ENCODE measurements around the gene BICC1.

Gene BICC1

DNA sequence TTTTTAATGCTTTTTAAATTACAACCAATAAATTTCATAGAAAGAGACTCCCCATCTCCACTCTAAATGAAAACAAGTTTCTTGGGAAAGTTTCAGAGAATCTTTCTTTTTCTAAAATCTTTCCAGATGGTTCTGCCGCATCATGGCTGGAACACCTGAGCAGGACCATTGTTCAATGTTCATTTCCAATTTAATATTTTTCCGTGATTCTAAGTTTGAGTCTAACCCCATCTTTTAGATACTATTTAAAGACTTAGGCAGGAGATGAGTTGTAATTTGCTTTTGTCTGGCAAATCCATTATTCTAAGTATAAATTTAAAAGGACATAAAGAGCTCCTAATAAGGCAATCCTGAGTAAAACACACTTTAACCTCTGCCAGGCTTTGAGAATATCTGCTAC lies 325.2 kb downstream of the BICC1 start:
- no peak overlapping the region for H3K23ac ChIP-seq (ENCODE audit: low read length)
- H4K8ac ChIP-seq (ENCODE audit: low read depth, low read length), result no peak overlapping the region
- WGBS (ENCODE audit: extremely low coverage, insufficient coverage, low lambda C conversion rate), result no CpG with 5 or more reads among the region's 2 CpGs
- no peak overlapping the region for H3K9ac ChIP-seq (ENCODE audit: low read length)
- H3K18ac ChIP-seq (ENCODE audit: low read length), result no peak overlapping the region
- no peak overlapping the region for H3K56ac ChIP-seq (ENCODE audit: low read length)
- no peak overlapping the region for H2BK5ac ChIP-seq (ENCODE audit: low read length)
- H3K27me3 ChIP-seq (ENCODE audit: insufficient read depth, low read length, poor library complexity), result no peaks in the 10 kb centered on the region
- H3K4me3 ChIP-seq (ENCODE audit: low read length), result no peak overlapping the region
- H2AK5ac ChIP-seq (ENCODE audit: low read length), result no peak overlapping the region
- no peaks in the 10 kb centered on the region for H3K36me3 ChIP-seq (ENCODE audit: control insufficient read depth, insufficient read depth, low read length)
- H3K4me1 ChIP-seq (ENCODE audit: control insufficient read depth, low read depth, low read length), result no peaks in the 10 kb centered on the region
- no peaks in the 10 kb centered on the region for H3K79me2 ChIP-seq (ENCODE audit: control insufficient read depth, insufficient read depth, low read length)
- no peak overlapping the region for H2BK120ac ChIP-seq (ENCODE audit: low read depth, low read length)
- no peak overlapping the region for H3K27ac ChIP-seq (ENCODE audit: low read depth, low read length)
- no peak overlapping the region for H4K5ac ChIP-seq (ENCODE audit: low read length)
- DNase-seq, result no peak
- no peak overlapping the region for H2BK15ac ChIP-seq (replicated peaks; ENCODE audit: low read depth)
- H3K4me2 ChIP-seq (ENCODE audit: low read length), result no peak overlapping the region
- H3K4ac ChIP-seq (ENCODE audit: low read depth, low read length), result no peak overlapping the region
- no peaks in the 10 kb centered on the region for H3K79me1 ChIP-seq (ENCODE audit: low read length)

DNA sequence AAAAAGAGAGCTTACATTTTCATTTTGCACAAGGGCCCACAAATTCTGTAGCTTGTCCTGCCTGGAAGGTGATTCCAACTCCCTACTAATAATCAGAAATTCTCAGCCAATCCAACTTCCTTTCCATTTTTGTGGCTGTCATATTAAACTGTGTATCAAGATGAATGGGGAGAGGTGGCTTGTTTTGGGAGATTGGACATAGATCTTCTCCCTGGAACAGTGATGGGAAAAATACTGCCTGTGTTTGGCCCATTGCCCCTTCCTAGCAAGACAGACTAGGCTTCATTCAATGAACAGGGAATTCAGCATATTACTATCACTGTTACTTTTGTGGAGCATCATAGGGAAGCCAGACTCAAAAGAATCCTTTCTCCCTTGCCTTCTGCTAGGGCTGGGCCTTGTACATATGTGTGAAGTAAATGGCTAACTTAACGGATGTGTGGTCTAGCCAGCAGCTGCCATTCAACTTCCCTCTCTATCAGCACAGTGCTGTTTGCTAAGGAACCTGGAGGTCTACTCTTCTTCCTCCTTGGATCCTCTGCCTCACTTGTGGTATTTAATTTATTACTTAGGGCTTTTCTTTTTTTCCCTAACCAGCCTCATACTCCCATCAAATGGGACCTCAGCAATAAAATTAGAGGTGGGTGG lies 326.0 kb downstream of the BICC1 start:
- Histone ChIP-seq H3K9ac (ENCODE audit: low read length) (no peak overlapping the region), H3K27ac (ENCODE audit: low read depth, low read length) (no peak overlapping the region), H3K4ac (ENCODE audit: low read depth, low read length) (no peak overlapping the region), H3K4me3 (ENCODE audit: low read length) (no peak overlapping the region), H4K5ac (ENCODE audit: low read length) (no peak overlapping the region), H3K36me3 (ENCODE audit: control insufficient read depth, insufficient read depth, low read length) (no peaks in the 10 kb centered on the region), H3K27me3 (ENCODE audit: insufficient read depth, low read length, poor library complexity) (no peaks in the 10 kb centered on the region), H3K18ac (ENCODE audit: low read length) (no peak overlapping the region), H2BK15ac (replicated peaks; ENCODE audit: low read depth) (no peak overlapping the region), H3K4me1 (ENCODE audit: control insufficient read depth, low read depth, low read length) (peaks cover 3% of the 10 kb centered on the region), H2BK120ac (ENCODE audit: low read depth, low read length) (no peak overlapping the region), H3K79me1 (ENCODE audit: low read length) (no peaks in the 10 kb centered on the region), H2BK5ac (ENCODE audit: low read length) (no peak overlapping the region), H3K56ac (ENCODE audit: low read length) (no peak overlapping the region), H4K8ac (ENCODE audit: low read depth, low read length) (no peak overlapping the region), H2AK5ac (ENCODE audit: low read length) (no peak overlapping the region), H3K23ac (ENCODE audit: low read length) (no peak overlapping the region), H3K79me2 (ENCODE audit: control insufficient read depth, insufficient read depth, low read length) (no peaks in the 10 kb centered on the region), H3K4me2 (ENCODE audit: low read length) (no peak overlapping the region)
- no peak for DNase-seq
- no CpG with 5 or more reads among the region's 1 CpG for WGBS (ENCODE audit: extremely low coverage, insufficient coverage, low lambda C conversion rate)

DNA sequence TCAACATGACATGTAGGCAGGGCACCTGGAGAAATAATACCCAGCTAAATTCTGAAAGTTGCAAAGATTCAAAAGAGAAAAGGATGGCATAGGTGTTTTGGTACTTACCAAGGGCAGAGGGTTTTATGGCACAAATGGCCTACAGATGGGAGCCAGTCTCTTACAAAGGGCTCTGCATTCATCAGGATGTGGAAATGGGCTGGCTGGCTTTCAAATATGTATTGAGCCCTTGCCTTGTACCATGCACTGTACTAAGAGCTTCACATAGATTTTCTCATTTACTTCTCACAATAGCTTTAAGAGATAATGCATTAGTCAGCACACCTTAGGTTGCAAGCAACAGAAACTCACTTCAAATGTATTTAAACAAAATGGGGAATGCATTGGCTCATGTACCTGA lies 327.1 kb downstream of the BICC1 start:
- no peak overlapping the region for H3K4me3 ChIP-seq (ENCODE audit: low read length)
- no peak overlapping the region for H3K4ac ChIP-seq (ENCODE audit: low read depth, low read length)
- no peaks in the 10 kb centered on the region for H3K79me2 ChIP-seq (ENCODE audit: control insufficient read depth, insufficient read depth, low read length)
- H3K27me3 ChIP-seq (ENCODE audit: insufficient read depth, low read length, poor library complexity), result no peaks in the 10 kb centered on the region
- DNase-seq, result no peak
- no peaks in the 10 kb centered on the region for H3K36me3 ChIP-seq (ENCODE audit: control insufficient read depth, insufficient read depth, low read length)
- no peak overlapping the region for H4K5ac ChIP-seq (ENCODE audit: low read length)
- no peak overlapping the region for H2BK15ac ChIP-seq (replicated peaks; ENCODE audit: low read depth)
- H3K4me2 ChIP-seq (ENCODE audit: low read length), result no peak overlapping the region
- H3K79me1 ChIP-seq (ENCODE audit: low read length), result no peaks in the 10 kb centered on the region
- no peak overlapping the region for H2AK5ac ChIP-seq (ENCODE audit: low read length)
- H2BK5ac ChIP-seq (ENCODE audit: low read length), result no peak overlapping the region
- H2BK120ac ChIP-seq (ENCODE audit: low read depth, low read length), result no peak overlapping the region
- no peak overlapping the region for H3K56ac ChIP-seq (ENCODE audit: low read length)
- H4K8ac ChIP-seq (ENCODE audit: low read depth, low read length), result no peak overlapping the region
- no peak overlapping the region for H3K27ac ChIP-seq (ENCODE audit: low read depth, low read length)
- H3K23ac ChIP-seq (ENCODE audit: low read length), result no peak overlapping the region
- peaks cover 5% of the 10 kb centered on the region for H3K4me1 ChIP-seq (ENCODE audit: control insufficient read depth, low read depth, low read length)
- H3K18ac ChIP-seq (ENCODE audit: low read length), result no peak overlapping the region
- no peak overlapping the region for H3K9ac ChIP-seq (ENCODE audit: low read length)

DNA sequence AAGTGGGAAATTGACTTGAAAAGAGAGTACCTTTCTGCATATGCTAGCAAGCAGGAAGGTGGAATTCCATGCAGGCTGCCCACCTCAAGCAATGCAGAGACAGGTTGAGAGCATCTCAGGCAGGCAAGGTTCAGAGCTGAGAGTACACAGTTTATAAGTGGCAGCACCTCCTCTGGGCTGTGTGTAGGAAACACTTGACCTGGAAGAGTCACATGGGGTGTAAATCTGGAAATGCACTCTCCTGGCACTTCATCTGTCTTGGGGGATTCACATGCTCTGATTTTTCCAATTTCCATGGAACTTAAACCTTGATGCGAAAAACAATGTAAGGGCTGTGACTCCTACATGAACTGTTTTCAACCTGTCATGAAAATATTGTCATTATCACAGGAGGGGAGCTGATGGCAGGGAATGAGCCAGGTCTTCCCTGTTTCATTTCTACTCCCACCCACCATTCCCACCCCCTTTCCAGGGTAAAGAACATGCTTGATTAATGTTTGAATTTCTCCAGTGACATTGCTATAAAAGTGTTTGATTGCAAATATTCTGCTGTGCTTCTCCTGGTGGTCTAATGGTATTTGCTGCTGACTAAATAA lies 328.3 kb downstream of the BICC1 start:
- Histone ChIP-seq H2BK15ac (replicated peaks; ENCODE audit: low read depth) (no peak overlapping the region), H3K36me3 (ENCODE audit: control insufficient read depth, insufficient read depth, low read length) (no peaks in the 10 kb centered on the region), H3K4me2 (ENCODE audit: low read length) (no peak overlapping the region), H3K79me1 (ENCODE audit: low read length) (no peaks in the 10 kb centered on the region), H3K27ac (ENCODE audit: low read depth, low read length) (no peak overlapping the region), H3K4ac (ENCODE audit: low read depth, low read length) (no peak overlapping the region), H4K8ac (ENCODE audit: low read depth, low read length) (no peak overlapping the region), H3K4me1 (ENCODE audit: control insufficient read depth, low read depth, low read length) (peaks cover 5% of the 10 kb centered on the region), H3K9ac (ENCODE audit: low read length) (no peak overlapping the region), H3K4me3 (ENCODE audit: low read length) (no peak overlapping the region), H3K27me3 (ENCODE audit: insufficient read depth, low read length, poor library complexity) (no peaks in the 10 kb centered on the region), H3K56ac (ENCODE audit: low read length) (no peak overlapping the region), H4K5ac (ENCODE audit: low read length) (no peak overlapping the region), H2AK5ac (ENCODE audit: low read length) (no peak overlapping the region), H2BK120ac (ENCODE audit: low read depth, low read length) (no peak overlapping the region), H3K23ac (ENCODE audit: low read length) (no peak overlapping the region), H3K79me2 (ENCODE audit: control insufficient read depth, insufficient read depth, low read length) (no peaks in the 10 kb centered on the region), H2BK5ac (ENCODE audit: low read length) (no peak overlapping the region), H3K18ac (ENCODE audit: low read length) (no peak overlapping the region)
- no peak for DNase-seq
- no CpG with 5 or more reads among the region's 1 CpG for WGBS (ENCODE audit: extremely low coverage, insufficient coverage, low lambda C conversion rate)

DNA sequence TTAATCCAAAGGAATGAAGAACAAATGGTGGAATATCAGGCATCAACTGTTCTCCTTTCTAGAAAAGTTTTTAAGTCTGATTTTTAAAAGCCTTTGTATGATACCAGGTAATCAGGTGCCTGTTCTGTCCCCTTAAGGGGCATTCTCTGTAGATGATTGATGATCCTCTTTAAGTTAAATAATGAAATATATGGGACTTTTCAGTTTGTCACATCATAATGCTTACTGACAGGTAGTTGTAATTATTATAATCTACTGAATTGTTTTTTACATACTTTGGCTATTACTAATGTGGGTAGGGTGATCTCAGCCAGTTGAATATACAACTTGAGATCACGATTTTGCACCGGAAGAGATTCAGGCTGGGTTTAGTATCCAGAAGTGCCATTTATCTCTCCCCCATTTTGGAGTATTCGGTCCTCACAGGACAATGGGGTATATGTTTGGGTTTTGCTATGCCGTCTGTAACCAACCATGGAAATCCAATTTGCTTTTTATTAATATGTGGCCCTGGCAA lies 330.2 kb downstream of the BICC1 start:
- H3K36me3 ChIP-seq (ENCODE audit: control insufficient read depth, insufficient read depth, low read length), result no peaks in the 10 kb centered on the region
- peaks cover 5% of the 10 kb centered on the region for H3K4me1 ChIP-seq (ENCODE audit: control insufficient read depth, low read depth, low read length)
- H2AK5ac ChIP-seq (ENCODE audit: low read length), result no peak overlapping the region
- H3K27me3 ChIP-seq (ENCODE audit: insufficient read depth, low read length, poor library complexity), result no peaks in the 10 kb centered on the region
- H3K79me2 ChIP-seq (ENCODE audit: control insufficient read depth, insufficient read depth, low read length), result no peaks in the 10 kb centered on the region
- no peak overlapping the region for H3K4me3 ChIP-seq (ENCODE audit: low read length)
- H4K8ac ChIP-seq (ENCODE audit: low read depth, low read length), result no peak overlapping the region
- H3K18ac ChIP-seq (ENCODE audit: low read length), result no peak overlapping the region
- no peak overlapping the region for H3K9ac ChIP-seq (ENCODE audit: low read length)
- H3K27ac ChIP-seq (ENCODE audit: low read depth, low read length), result no peak overlapping the region
- no peak overlapping the region for H3K56ac ChIP-seq (ENCODE audit: low read length)
- H4K5ac ChIP-seq (ENCODE audit: low read length), result no peak overlapping the region
- no peak overlapping the region for H2BK15ac ChIP-seq (replicated peaks; ENCODE audit: low read depth)
- no peak overlapping the region for H3K4ac ChIP-seq (ENCODE audit: low read depth, low read length)
- no peak overlapping the region for H2BK5ac ChIP-seq (ENCODE audit: low read length)
- H3K4me2 ChIP-seq (ENCODE audit: low read length), result no peak overlapping the region
- H2BK120ac ChIP-seq (ENCODE audit: low read depth, low read length), result no peak overlapping the region
- no CpG with 5 or more reads among the region's 4 CpGs for WGBS (ENCODE audit: extremely low coverage, insufficient coverage, low lambda C conversion rate)
- H3K23ac ChIP-seq (ENCODE audit: low read length), result no peak overlapping the region
- no peak for DNase-seq
- H3K79me1 ChIP-seq (ENCODE audit: low read length), result no peaks in the 10 kb centered on the region

DNA sequence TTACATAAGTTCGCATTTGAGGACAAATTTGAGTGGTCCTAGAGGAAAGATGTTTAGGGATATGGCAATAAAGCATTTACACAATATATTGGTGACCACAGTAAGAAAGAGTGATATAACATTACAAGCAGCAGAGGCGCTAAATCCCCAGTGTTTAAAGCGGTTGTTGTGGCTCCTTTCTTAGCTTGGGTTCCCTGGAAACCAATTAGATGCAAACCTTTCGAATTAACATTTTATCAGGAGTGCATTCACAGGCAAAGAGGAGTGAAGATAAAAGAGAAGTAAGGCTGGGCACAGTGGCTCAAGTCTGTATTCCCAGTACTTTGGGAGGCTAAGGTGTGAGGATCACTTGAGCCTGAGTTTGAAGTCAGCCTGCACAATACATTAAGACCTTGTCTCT lies 331.1 kb downstream of the BICC1 start:
- no peak overlapping the region for H2BK120ac ChIP-seq (ENCODE audit: low read depth, low read length)
- H3K79me1 ChIP-seq (ENCODE audit: low read length), result no peaks in the 10 kb centered on the region
- H2AK5ac ChIP-seq (ENCODE audit: low read length), result no peak overlapping the region
- no peak overlapping the region for H3K4me3 ChIP-seq (ENCODE audit: low read length)
- H3K4me2 ChIP-seq (ENCODE audit: low read length), result no peak overlapping the region
- H3K4me1 ChIP-seq (ENCODE audit: control insufficient read depth, low read depth, low read length), result peaks cover 5% of the 10 kb centered on the region
- no peak overlapping the region for H3K27ac ChIP-seq (ENCODE audit: low read depth, low read length)
- no peak overlapping the region for H2BK15ac ChIP-seq (replicated peaks; ENCODE audit: low read depth)
- no peak overlapping the region for H3K56ac ChIP-seq (ENCODE audit: low read length)
- H4K5ac ChIP-seq (ENCODE audit: low read length), result no peak overlapping the region
- no peaks in the 10 kb centered on the region for H3K79me2 ChIP-seq (ENCODE audit: control insufficient read depth, insufficient read depth, low read length)
- WGBS (ENCODE audit: extremely low coverage, insufficient coverage, low lambda C conversion rate), result no CpG with 5 or more reads among the region's 4 CpGs
- H4K8ac ChIP-seq (ENCODE audit: low read depth, low read length), result no peak overlapping the region
- no peak overlapping the region for H3K4ac ChIP-seq (ENCODE audit: low read depth, low read length)
- H3K9ac ChIP-seq (ENCODE audit: low read length), result no peak overlapping the region
- H3K36me3 ChIP-seq (ENCODE audit: control insufficient read depth, insufficient read depth, low read length), result no peaks in the 10 kb centered on the region
- H2BK5ac ChIP-seq (ENCODE audit: low read length), result no peak overlapping the region
- no peak overlapping the region for H3K18ac ChIP-seq (ENCODE audit: low read length)
- H3K27me3 ChIP-seq (ENCODE audit: insufficient read depth, low read length, poor library complexity), result no peaks in the 10 kb centered on the region
- no peak overlapping the region for H3K23ac ChIP-seq (ENCODE audit: low read length)
- peak; percentile 81 for DNase-seq

Measured in mesendoderm (in vitro differentiated cells).